GM18519 (cell line): ENCODE measurements around the gene OTUD5.
"Not testable (repeated sequence)": the region's sequence is repeated elsewhere in the genome, so short reads cannot be mapped to it uniquely, and the experiment has no call there.

Experiments used
- ATAC-seq: cut with Tn5 transposase; IDR thresholded peaks from one replicate; pipeline ENCODE4 v1.9.1; 2021; ENCODE audit warnings: mild to moderate bottlenecking, moderate library complexity; ENCODE audit not compliant: unreplicated experiment, low FRiP score

OTUD5 gene

GRCh38 chrX:48957477-48957826 lies at the start of gene OTUD5:
OTUD5 (minus strand) TSS chrX:48957607; CDS start chrX:48957570, 37 bp downstream.
- ATAC-seq = no peak

GRCh38 chrX:49003696-49004095 lies 46.3 kb upstream of the OTUD5 start:
- ATAC-seq = no peak

GRCh38 chrX:49002091-49002935 lies 44.9 kb upstream of the OTUD5 start, which contains the start of gene GRIPAP1:
GRIPAP1 (minus strand) TSS chrX:49002264; CDS start chrX:49002229, 35 bp downstream.
- peak; percentile 53 for ATAC-seq

- ATAC-seq = peak; percentile 14
These were observed 44.2 kb upstream of the OTUD5 start for GRCh38 chrX:49001521-49002090.

GRCh38 chrX:49000636-49001035 lies 43.2 kb upstream of the OTUD5 start:
- ATAC-seq = no peak

- no peak for ATAC-seq
These were observed 41.6 kb upstream of the OTUD5 start for GRCh38 chrX:48999030-48999429.

GRCh38 chrX:48998391-48998790 lies 41.0 kb upstream of the OTUD5 start:
- ATAC-seq = no peak

GRCh38 chrX:48997865-48998264 lies 40.5 kb upstream of the OTUD5 start:
- no peak for ATAC-seq

- ATAC-seq = no peak
These were observed 40.0 kb upstream of the OTUD5 start for GRCh38 chrX:48997455-48997854.

- no peak for ATAC-seq
These were observed 39.6 kb upstream of the OTUD5 start for GRCh38 chrX:48996969-48997368.

- no peak for ATAC-seq
These were observed 34.9 kb upstream of the OTUD5 start for GRCh38 chrX:48992341-48992740.

GRCh38 chrX:48989483-48989882 lies 32.1 kb upstream of the OTUD5 start:
- no peak for ATAC-seq

- ATAC-seq = no peak
These were observed 26.5 kb upstream of the OTUD5 start for GRCh38 chrX:48983896-48984295.

GRCh38 chrX:48983081-48983480 lies 25.7 kb upstream of the OTUD5 start:
- ATAC-seq = no peak

- ATAC-seq = no peak
These were observed 23.8 kb upstream of the OTUD5 start for GRCh38 chrX:48981178-48981577.

GRCh38 chrX:48980341-48980740 lies 22.9 kb upstream of the OTUD5 start:
- ATAC-seq = not testable (repeated sequence)

- ATAC-seq = no peak
These were observed 20.8 kb upstream of the OTUD5 start for GRCh38 chrX:48978226-48978625.

- ATAC-seq = no peak
These were observed 18.7 kb upstream of the OTUD5 start for GRCh38 chrX:48976086-48976485.

- no peak for ATAC-seq
These were observed 18.1 kb upstream of the OTUD5 start for GRCh38 chrX:48975541-48975940.

- no peak for ATAC-seq
These were observed 17.6 kb upstream of the OTUD5 start for GRCh38 chrX:48975041-48975440.

GRCh38 chrX:48974574-48974973 lies 17.2 kb upstream of the OTUD5 start:
- ATAC-seq = no peak

- no peak for ATAC-seq
These were observed 16.6 kb upstream of the OTUD5 start for GRCh38 chrX:48974033-48974432.
